Measurements from ENCODE around the gene ATP6V0E2.
"Not testable (repeated sequence)": the region's sequence is repeated elsewhere in the genome, so short reads cannot be mapped to it uniquely, and the experiment has no call there.

Gene ATP6V0E2

DNA sequence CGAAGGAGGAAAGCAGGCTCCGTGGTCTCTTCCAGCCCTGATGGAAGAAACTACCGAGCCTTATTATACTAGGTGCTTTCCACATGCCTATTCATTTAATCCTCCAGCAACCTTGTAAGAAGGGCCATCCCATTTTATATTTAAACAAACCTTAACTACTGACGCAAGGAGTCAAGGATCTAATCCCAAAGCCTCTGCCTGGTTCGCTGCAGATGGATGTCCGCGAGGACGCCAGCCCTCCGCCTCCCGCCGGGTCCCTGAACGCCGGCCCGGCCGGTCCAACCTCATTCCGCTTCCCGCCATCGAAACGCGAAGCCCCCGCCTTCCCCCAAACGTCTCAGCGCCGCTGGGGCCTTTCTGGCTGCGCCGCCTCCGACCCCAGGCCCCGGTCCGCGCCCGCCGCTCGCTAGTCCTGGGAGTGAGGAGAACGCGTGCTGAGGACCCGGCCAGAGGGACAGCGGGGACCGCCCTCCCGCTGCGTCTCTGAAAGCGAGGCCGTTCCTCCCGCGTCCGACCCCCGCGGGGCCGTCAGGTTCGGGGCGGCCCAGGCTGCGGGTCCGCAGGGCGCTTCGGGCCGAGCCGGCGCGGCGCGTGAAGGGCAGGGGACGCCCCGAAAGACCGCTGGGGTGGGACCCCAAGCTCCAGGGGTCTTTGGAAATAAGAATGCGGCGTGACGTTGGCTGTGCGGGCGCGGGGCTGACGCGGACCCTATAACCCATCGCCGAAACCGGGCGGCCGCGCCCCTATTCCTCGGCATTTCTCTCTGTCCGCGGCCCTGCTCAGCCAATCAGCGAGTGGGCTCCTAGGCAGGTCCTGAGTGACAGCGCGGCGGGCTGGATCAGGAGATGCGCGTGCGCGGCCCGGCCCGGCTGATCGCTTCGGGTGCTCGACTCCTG, at the start of gene ATP6V0E2:
ATP6V0E2 (plus strand) TSS at position 896 of the 896 bp plus-strand sequence. CDS start 97 bp downstream, outside the sequence.
- peak; percentile 92 to 94 for DNase-seq (ENCODE audit: extremely low read depth in 1 of 2, low read depth in 1 of 2)

DNA sequence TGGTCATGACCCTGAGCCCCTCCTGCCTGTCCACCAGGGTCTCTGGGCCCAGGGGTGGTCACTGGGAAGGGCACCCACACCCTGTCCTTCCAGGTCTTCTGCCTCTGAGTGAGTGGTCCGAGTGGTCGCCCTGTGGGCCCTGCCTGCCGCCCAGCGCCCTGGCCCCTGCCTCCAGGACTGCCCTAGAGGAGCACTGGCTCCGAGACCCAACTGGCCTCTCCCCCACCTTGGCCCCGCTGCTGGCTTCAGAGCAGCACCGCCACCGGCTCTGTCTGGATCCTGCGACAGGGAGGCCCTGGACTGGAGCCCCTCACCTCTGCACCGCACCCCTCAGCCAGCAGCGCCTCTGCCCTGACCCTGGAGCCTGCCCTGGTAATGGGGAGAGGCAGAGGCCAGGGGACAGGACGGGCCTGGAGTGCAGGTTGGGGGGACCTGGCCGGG, 49.4 kb upstream of the ATP6V0E2 start:
- no peak for DNase-seq (ENCODE audit: extremely low read depth in 1 of 2, low read depth in 1 of 2)

GRCh38 chr7:149824748-149825566, 48.8 kb upstream of the ATP6V0E2 start:
- no peak for DNase-seq (ENCODE audit: extremely low read depth in 1 of 2, low read depth in 1 of 2)

DNA sequence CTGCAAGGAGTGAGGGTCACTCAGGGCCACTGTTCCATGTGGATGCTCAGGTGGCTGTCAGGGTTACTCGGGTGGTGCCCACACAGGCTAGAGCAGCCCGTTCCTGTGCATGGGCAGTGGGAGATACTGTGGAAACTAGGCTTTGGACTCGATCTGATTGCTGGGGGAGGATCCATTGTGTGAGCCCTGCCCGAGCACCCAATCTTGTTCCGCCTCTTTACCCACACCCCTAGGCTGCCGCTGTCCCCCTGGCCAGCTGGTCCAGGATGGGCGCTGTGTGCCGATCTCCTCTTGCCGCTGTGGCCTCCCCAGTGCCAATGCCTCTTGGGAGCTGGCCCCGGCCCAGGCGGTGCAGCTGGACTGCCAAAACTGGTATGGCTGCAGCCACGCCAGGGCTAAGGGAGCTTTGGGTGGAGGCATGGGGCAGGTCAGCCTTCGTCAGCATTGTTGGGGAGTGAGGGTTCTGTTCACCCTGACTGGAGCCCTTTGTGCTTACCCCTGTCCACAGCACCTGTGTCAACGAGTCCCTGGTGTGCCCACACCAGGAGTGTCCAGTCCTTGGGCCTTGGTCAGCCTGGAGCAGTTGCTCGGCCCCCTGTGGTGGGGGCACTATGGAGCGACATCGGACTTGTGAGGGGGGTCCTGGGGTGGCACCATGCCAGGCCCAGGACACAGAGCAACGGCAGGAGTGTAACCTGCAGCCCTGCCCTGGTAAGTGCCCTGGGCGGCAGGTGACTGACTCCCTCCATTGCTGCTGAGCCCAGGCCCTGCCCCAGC, 48.0 kb upstream of the ATP6V0E2 start:
- DNase-seq (ENCODE audit: extremely low read depth in 1 of 2, low read depth in 1 of 2) = no peak

- DNase-seq (ENCODE audit: extremely low read depth in 1 of 2, low read depth in 1 of 2) = no peak
These were observed 47.3 kb upstream of the ATP6V0E2 start for GRCh38 chr7:149826344-149827088.

GRCh38 chr7:149827089-149827981, 46.4 kb upstream of the ATP6V0E2 start:
- DNase-seq (ENCODE audit: extremely low read depth in 1 of 2, low read depth in 1 of 2) = no peak

DNA sequence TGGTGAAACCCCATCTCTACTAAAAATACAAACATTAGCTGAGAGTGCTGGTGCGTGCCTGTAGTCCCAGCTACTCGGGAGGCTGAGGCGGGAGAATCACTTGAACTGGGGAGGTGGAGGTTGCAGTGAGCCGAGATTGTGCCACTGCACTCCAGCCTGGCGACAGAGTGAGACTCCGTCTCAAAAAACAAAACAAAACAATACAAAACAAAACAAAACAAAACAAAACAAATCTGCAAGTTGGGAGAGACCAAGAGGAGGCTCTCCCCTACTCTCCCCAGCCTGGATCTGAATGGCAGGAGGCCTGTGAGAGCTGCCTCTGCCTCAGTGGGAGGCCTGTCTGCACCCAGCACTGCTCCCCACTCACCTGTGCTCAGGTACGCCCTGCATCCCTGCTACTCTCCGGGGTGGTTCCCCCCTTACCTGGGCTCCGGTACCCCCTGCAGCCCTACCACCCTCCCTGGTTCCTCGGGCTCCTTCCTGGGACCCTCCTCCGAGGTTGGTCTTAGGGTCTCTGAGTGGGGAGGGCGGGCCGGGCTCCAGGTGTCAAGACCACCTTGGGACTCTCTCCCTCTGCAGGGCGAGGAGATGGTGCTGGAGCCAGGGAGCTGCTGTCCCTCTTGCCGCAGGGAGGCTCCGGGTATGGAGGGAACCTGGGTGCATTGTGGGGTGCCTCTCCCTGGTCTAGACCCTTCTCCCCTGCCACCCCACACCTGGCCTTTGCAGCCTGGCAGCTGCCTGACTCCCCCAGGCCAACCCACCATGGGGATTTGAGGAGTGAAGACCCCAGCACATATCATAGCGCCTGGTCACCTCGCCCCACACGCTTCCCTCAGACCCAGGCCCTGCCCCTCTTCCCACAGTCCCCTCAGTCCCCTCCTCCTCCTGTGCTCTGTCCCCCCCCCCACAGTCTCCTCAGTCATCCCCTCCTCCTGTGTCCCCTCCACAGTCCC, 45.1 kb upstream of the ATP6V0E2 start:
- no peak for DNase-seq (ENCODE audit: extremely low read depth in 1 of 2, low read depth in 1 of 2)

GRCh38 chr7:149830527-149830926, 43.2 kb upstream of the ATP6V0E2 start:
- DNase-seq (ENCODE audit: extremely low read depth in 1 of 2, low read depth in 1 of 2) = not testable (repeated sequence)

GRCh38 chr7:149830997-149831740, 42.6 kb upstream of the ATP6V0E2 start:
- no peak for DNase-seq (ENCODE audit: extremely low read depth in 1 of 2, low read depth in 1 of 2)

GRCh38 chr7:149831741-149832219, 42.0 kb upstream of the ATP6V0E2 start:
- DNase-seq (ENCODE audit: extremely low read depth in 1 of 2, low read depth in 1 of 2) = no peak

DNA sequence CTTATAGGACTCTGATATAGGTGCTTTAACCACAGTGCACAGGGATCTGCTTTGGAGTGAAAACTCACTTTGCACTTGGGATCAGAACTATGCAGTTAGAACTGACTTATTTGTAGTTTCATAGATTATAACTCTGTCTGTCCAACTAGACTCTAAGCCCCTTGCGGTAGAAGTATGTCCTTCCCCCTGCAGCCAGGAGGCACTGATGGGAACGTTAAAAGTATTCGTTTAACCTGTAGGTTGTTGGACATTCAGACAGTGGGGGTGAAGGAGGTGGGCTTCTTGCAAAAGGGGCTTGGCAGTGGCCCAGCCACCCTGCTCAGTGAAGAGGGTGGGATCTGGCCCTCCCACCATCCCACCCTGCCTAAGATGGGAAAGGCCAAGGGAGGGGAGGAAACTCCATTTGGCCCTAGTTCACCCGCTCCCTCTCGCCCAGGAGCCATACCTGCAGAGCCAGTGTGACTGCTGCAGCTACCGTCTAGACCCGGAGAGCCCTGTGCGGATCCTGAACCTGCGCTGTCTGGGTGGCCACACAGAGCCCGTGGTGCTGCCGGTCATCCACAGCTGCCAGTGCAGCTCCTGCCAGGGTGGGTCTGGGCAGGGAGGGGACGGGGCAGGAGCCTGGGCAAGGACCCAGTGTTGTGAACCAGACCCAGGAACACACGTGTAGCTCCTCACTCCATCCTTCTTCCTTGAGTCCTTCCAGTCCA, 41.3 kb upstream of the ATP6V0E2 start:
- no peak for DNase-seq (ENCODE audit: extremely low read depth in 1 of 2, low read depth in 1 of 2)

DNA sequence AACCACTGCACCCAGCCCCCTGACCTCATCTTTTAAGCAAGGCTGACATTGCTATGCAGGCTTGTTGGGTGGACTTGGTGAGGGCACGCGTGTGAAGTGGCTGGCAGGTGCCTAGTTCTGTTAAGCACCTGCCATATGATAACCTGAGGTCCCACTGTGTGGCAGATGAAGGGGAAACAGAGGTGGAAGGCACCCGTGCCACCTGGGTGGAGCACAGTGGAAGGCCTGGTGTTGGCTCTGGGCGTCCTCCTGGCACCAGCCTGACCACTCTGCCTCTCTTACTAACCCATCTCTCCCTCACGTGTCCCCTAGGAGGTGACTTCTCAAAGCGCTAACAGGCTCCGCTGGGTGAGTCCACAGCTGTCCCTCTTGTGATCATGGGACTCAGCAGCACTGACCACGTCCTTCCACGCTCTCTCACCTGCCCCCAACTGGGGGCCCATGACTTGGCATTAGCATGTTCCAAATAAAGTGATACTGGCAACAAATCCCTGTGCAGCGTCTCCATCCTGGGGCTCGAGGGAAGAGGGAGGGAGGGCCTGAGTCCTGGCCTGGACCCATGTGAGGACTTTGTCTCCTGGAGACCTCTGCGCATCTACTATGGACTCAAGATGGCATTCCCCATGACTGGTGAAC, 40.2 kb upstream of the ATP6V0E2 start:
- no peak for DNase-seq (ENCODE audit: extremely low read depth in 1 of 2, low read depth in 1 of 2)

DNA sequence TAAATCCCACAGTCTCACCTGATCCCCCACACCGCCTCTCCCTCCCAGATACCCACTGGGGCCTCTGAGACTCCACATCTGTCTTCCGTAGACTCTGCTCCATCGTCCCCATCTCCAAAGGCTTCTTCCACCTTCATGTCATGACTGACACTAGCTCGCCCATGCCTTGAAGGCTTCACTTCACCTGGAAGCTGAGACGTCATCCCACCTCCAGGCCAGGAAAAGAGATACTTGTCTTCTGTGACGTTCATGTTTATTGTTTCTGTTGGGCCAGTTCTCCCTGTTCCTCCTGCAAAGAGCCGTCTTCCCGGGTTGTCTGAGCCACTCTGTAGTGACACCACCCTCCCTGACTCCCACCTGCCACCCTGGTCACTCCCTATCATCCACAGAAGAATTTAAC, 39.2 kb upstream of the ATP6V0E2 start:
- DNase-seq (ENCODE audit: extremely low read depth in 1 of 2, low read depth in 1 of 2) = no peak

DNA sequence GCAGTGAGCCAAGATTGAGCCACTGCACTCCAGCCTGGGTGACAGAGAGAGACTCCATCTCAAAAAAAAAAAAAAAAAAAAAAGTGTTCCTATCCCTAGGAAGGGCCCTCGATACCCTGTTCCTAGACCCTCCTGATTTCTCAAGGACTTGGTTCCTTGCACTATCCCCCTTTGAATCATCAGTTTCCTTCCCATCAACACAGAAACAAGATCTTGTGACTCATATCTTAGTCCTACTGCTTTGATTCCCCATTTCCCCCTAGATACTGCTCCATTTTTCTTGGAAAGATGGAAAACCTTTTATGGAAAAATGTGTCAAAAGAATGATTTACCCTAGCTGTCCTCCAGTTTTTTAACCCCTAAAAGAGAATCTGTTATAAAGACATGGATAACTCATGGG, 37.3 kb upstream of the ATP6V0E2 start:
- no peak for DNase-seq (ENCODE audit: extremely low read depth in 1 of 2, low read depth in 1 of 2)

DNA sequence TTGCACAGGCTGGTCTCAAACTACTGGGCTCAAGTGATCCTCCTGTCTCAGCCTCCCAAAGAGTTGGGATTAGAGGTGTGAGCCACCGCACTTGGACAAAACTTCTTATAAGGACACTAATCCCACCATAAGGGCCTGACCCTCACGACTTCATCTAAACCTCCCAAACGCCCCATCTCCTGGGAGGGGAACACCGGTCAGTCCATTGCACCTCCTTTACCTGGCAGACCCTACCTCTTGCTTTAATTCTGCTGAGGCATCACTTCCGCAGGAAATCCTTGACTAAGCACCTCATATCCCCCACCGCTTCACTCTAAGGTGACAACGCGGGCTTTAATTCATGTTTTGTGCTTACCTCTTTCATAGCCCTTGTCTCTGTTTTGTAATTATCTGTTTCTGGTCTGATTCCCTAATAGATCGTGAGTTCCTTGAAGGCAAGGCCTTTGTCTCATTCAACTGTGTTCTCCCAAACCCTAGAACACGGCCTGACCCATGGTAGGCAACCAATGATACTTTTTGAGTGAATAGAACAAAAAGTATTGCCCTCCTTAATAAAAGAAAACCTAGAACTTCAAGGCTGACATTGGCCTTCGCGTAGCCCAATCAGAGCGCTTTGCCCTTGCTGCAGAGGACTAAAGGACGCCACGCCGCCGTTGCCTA, 36.1 kb upstream of the ATP6V0E2 start:
- DNase-seq (ENCODE audit: extremely low read depth in 1 of 2, low read depth in 1 of 2) = no peak
